GM21576 (cell line): ENCODE results near the gene ARHGEF17.

Experiments
- ATAC-seq: cut with Tn5 transposase; IDR thresholded peaks from one replicate; pipeline ENCODE4 v1.9.1; 2021; ENCODE audit warnings: mild to moderate bottlenecking, moderate library complexity; ENCODE audit not compliant: unreplicated experiment

ARHGEF17 gene

DNA sequence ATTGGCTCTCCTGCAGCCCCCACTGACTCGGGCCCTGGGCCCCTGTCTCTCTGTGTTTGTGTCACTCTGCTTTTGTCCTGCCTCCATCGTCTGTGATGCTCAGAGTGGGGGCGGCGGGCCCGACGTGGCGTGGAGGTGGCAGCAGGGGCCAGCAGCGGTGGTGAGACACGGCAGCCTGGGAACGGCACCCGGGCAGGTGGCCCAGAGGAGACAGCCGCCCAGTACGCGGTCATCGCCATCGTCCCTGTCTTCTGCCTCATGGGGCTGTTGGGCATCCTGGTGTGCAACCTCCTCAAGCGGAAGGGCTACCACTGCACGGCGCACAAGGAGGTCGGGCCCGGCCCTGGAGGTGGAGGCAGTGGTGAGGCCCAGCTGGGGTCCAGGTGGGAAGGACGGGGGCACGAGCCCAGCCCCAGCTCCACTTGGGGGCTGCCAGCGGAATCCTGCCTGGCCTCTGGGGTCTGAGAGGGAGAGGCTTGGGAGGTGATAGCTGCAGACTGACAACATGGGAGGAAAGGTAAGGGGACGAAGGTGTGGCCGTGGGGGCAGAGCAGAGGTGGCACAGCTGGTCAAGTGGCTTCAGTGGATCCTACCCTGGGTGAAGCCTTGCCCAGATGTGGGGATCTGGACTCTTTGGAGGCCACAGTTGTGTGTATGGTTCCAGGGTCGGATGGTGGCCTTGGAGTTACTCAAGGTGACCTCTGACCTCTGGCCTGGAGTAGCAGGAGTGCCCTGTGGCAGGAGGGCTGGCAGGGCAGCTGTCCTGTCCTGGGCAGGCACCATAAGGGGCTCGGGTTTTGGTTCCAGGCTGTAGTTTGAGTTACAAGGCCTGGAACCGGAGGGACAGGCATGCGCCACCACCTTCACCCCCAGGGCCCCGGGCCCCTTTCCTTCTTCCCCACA lies 84.3 kb downstream of the ARHGEF17 start:
- no peak for ATAC-seq

DNA sequence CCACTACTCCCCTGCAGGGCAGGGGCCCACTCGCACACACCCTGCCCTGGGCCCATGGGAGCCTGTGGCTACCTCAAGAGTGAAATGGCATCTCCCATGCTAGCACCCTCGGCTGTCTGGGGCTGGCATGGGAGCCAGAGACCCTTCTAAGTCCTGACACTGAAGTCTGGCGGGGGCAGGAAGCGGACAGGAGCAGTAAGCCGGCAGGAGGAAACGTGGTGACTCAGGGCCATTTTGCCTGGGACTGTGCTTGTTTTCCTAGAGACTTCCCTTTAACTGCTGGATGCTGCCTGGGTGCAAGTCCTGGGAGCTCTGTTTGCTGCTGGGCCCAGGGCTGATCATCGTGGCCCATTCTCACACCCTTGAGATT lies 84.9 kb downstream of the ARHGEF17 start:
- no peak for ATAC-seq

DNA sequence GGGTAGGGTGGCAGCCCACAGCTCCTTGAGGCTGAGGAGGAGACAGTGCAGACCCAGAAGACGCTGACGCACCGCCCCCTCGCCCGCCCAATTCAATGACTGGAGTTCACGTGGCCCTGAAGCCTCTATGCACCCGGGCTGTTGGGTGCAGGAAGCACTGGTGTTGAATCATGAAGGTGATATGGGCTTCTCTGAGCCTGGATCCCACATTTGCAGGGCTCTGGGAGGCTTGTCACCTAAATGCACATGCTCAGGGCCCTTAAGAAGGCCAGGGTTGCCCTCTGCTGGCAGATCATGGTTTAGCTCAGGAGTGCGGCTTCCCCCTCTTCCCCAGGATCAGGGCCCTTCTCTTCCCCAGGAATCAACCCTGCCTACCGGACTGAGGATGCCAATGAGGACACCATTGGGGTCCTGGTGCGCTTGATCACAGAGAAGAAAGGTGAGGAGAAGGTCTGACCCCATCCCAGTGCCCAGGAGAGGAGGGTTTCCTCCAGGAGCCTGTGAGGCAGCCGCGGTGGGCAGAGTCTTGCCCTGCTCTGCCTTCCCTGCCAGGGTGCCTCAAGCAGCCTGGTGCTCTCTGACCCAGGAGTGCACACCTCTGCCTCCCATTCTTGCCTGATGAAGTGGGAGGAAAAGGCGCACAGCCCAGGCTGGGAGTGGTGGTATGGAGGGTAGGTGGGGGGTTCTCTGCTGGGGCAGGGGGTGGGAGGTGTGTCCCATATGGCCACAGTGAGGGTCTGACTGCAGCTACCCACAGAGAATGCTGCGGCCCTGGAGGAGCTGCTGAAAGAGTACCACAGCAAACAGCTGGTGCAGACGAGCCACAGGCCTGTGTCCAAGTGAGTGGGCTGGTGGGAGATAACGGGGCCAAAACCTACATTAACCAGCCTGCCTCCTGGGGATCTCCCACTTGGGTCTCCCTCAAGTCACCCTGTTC lies 85.7 kb downstream of the ARHGEF17 start:
- ATAC-seq = no peak

DNA sequence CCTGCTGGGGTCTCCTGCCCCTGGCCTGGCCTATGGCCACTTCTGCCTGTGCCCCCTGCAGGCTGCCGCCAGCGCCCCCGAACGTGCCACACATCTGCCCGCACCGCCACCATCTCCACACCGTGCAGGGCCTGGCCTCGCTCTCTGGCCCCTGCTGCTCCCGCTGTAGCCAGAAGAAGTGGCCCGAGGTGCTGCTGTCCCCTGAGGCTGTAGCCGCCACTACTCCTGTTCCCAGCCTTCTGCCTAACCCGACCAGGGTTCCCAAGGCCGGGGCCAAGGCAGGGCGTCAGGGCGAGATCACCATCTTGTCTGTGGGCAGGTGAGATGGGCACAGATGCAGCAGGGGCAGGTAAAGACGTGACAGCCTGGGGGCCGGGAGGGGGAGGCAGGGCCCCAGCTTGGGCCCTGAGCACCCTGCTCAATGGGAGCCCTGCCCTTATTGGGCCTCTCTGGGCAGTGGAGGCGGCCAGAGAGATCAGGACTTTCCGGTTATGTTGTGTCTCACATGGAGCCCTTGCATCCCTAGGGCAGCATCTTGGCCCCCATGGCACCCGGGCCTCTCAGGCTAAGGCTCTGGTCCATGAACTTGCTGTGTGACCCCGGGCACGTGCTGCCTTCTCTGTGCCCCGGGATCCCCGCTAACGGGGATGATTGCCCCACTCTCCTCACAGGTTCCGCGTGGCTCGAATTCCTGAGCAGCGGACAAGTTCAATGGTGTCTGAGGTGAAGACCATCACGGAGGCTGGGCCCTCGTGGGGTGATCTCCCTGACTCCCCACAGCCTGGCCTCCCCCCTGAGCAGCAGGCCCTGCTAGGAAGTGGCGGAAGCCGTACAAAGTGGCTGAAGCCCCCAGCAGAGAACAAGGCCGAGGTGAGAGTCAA lies 86.6 kb downstream of the ARHGEF17 start:
- ATAC-seq = no peak

DNA sequence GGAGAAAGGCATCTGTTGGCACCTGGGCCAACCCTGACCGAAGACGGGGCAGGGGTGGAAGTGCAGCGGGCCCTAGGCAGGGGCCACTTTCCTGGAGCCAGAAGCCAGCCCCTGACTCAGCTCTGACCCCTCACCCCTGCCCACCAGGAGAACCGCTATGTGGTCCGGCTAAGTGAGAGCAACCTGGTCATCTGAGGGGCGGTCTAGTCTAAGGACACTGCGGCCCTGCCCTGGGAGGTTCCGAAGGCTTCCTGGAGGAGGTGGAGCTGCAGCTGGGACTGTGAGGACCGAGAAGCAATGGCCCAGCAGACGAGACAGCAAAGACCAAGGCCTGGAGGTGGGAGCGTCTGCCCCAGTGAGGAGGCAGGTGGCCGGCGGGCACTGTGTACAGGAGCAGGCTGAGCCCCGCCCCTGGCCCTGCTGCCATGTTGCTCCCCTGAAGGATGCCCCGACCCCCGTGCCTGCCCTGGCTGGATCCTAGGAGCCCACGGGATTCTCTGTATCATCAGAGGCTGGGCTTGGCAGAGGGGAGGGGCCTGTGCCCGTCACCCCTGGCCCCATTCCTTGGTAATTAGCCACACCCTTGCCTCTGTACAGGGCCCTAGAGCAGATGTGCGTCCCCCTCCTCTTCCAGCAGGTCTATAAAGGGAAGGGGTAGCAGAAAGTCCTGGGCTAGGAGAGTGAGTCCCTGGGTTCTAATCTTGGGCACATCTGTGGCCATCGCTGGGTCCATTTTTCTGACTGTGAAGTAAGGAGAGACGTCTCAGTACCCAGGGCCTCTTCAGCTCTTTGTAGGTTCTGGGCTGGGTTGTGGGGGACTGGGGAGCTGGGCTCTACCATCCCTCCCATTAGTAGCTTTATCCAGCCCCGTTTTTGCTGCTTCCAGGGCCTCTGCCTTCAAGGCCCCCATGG lies 87.5 kb downstream of the ARHGEF17 start:
- ATAC-seq = no peak

DNA sequence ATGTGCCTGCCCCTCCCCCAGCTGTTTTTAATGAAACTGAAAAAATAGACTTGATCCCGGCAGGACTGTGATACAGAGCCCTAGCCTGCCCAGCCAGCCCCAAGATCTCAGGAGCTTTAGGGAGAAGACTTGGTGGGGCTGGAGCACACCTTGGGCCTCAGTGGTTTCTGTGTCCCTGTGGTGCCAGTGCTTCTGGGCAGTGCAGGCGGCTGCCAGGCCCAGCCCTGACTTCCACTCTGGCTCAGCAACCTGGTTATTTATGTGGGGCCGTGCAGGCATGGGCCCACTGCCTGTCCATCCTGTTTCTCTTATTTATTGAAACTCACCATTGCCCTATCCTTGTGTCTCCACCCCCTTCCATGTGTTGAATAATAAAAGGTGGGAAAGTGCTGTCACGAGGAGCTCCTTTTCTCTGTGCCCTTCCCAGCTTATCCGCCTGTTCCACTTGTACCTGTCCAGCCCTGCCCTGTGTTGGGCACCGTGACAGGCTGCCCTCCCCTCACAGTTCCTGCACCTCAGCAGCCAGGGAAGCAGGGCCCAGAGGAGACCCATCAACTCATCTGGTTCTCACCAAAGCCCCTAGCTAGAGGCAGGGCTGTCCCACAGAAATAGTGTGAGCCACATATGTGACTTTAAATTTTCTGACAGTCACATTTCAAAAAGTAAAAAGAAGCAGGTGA lies 88.3 kb downstream of the ARHGEF17 start:
- ATAC-seq = no peak

DNA sequence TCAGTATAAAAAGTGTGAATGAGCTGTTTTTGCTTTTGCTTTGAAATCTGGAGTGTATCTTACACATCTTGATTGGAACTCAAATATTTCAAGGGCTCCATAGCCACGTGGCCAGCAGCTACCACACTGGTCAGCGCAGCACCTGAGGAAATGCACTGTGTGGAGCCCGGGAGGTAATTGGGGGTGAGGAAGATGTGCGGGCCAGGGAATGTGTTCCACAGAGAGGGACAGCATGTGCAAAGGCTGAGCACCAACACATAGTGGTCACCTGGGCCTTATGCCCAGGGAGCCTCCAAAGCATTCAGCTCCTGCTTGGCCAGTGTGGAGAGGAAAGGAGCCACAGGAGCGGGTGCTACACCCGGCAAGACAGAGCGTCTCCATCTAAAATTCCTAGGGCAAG lies 88.9 kb downstream of the ARHGEF17 start:
- no peak for ATAC-seq

DNA sequence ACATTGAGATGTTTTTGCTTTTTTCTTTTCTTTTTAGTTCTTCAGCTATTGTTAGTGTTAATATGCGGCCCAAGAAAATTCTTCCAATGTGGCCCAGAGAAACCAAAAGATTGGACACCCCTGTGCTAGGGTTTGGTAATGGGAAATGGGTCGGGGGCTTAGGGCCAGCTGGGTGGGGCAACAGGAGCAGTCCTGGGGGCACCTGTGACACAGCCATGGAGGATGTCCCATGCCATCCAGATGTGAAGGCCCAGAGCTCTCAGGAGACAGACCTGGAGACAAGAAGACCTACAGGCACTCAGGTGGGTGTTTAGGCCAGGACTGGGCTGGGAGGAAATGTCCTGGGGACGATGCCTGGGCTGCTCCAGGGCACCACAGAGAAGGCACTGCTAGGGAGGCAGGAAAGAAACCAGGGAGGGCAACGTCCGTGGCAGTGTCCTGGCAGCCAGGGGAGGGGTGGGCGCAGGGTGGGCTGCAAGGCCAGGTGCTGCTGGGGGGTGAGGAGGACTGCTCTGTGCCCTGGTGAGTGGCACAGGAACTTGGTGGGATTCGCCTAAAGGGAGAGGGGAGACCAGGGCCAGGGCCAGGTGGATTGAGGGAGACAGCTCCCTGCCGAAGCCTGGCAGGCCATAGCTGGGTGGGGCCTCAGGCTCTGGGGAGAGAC lies 89.5 kb downstream of the ARHGEF17 start:
- no peak for ATAC-seq

DNA sequence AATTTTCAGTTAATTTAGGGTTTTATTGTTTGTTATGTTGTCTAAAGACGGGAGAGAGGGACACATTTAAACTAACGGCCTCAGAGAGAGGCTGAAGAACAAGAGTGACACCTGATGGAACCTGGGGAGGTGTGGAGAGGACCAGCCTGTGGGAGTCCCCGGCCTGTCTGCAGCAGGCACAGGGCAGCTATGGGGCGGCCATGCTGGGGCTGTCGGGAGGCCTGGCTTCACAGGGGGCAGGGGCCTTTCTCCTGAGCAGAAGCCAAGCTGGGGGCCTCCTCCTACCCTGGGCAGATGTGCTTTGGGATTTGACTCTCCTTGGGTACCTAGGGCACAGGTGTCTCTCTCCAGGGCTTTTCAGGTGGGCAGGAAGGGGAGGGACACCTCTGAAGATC lies 90.1 kb downstream of the ARHGEF17 start:
- no peak for ATAC-seq

DNA sequence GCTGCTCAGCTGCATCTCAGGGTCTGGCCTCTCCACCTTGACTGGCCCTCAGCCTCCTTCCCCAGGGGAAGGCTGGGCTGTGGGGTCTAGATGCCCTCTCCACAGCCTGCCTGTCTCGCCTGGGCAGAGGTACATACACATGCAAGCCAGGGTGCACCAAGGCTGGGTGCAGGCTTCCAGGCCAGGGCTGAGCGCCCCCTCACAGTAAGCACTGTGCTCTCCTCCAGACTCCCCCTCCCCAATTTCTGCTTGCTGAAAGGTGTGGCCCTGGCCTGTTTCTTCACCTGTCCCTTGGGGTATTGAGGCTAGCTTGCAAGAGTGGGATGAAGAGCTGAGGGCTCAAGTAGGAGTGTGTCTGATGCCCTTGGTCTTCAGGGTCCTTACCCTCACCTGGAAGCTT lies 90.6 kb downstream of the ARHGEF17 start:
- ATAC-seq = no peak

DNA sequence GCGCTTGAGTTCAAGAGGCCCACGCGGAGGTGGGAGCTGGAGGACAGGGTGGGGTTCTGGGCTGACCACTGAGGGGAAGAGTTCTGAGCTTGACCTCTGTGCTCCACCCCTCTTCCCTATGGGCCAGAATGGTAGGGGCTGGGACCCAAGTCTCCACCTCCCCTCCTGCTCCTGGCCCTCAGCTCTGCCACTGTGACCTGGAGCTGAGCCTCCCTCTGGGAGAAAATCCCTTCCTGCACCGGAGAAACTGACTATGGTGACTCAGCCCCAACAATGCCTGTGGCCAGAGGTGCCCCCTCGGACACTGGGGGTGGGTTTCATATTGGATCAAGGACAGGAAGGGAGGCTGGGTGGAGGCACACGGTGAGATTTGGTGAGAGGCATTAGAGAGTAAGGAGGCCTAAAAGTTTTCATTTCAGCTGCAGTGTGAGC lies 91.1 kb downstream of the ARHGEF17 start:
- no peak for ATAC-seq

DNA sequence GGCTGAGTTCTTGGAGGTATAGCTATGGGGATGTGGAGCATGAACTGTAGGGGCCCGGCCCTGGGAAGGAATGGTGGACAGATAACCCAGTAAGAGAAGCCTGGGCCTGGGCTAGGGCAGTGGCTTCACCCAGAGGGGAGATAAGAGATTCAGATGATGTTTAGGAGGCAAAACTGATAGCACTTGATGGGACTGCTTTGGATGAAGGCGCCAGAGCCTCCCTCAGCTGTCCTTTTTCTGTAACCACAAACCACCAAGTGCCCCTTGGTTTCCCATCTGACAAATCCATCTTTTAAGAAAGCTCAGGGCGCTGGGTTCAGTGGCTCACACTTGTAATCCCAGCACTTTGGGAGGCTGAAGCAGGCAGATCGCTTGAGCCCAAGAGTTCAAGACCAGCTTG lies 91.6 kb downstream of the ARHGEF17 start:
- no peak for ATAC-seq

DNA sequence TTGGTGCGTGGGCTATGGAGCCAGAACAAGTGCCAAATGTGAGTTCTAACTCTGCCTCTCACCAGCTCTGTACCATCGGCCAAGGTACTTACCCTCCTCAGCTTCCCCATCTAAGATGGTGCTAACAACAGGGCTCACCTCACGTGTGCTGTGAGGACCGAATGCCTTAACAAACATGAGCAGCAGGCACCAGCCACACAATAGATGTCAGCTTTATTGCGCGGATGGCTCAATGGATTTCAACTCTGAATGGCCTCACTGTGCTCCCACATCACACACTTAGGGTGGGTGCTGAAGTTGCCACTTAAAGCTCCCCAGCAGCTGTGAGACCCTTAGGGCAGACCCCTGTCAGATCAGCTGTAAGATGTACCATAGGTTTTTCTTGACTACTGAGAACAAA lies 92.2 kb downstream of the ARHGEF17 start:
- ATAC-seq = no peak

DNA sequence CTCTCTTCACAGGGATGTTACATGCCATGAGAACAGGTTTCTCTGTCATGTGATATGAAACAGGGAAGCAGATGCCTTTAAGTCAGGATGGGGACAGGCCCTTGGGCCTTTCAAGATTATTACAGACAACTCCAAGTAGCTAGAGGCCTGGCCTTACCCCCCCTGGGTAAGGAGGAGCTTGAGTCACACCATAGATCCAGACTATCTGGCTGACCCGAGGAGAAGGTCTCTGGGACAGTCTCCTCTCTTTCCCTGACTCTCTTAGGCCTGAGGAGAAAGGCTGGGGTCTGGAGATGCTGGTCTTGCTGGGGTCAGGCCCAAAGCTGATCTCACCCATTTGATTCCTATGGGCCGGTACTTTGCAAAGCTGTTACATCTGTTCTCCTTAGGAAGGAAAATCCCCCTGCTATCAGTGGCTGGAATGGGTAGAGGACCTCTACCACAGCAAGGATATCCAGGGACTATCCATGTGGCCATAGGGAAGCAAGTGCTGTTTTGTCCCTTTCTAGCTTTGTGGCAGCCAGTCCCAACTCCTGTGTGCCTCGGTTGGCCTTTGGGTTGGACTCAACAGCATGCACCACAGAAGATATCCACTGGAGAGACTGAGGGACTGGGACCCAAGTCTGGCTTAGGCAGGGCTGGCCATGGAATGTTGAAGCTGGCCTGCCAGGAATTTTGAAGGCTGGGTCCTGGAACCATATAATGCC lies 93.3 kb downstream of the ARHGEF17 start:
- ATAC-seq = no peak

DNA sequence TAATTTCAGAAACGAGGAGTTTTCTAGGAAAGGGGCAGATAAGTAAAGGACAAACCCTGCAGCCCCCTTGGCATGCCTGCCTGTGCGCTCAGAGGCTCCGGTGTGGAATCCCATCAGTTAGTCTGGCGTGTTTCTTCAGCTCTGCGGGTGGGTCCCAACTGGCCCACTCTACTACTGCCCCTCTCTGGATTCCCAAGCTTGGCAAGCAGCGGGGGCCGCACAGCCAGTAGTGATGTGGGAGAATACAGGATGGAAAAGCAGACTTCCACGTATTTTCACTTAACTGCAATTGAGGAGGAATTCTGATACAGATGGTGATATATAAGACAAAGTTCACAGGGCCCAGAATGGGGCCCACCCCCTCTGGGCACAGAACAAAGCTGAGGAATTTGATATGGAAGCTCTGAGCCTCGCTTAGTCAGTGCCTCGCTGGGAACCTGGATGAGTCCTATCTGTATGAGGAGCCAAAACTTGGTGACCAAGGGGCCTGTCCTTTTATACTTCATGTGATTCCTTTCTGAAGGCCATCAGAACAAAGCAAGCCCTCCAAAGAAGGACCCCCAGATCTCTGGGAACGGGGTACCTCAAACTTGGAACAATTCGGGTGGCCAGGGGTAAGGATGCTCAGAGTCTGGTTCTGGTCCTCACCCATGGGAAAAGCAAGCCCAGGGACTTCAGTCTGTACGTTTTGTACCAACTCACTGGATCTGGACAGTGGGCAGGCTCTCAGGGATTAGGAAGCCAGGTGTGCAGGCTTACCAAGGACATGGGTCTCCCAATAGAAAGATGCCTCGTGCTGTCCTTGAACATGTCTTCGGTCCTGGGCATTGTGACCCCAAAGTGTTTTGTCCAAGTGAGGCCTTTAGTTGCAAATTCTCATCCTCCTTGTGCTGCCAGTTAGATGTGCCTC lies 94.1 kb downstream of the ARHGEF17 start:
- ATAC-seq = no peak

DNA sequence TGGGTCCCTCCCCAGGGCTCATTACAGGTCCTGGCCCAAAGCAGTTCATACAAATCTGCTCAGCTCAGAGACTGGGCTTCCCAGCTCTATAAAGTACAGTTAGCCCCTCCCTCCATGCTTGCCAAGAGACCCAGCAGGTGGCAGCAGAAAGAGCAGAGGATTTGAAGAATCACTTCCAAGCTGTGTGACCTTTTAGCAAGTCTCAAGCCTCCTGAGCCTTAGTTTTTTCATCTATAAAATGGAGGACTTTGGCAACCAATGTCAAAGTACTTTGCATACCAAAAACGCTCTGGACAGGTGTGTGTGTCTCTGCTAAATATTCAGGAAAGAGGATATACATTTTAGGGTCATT lies 94.7 kb downstream of the ARHGEF17 start:
- no peak for ATAC-seq

DNA sequence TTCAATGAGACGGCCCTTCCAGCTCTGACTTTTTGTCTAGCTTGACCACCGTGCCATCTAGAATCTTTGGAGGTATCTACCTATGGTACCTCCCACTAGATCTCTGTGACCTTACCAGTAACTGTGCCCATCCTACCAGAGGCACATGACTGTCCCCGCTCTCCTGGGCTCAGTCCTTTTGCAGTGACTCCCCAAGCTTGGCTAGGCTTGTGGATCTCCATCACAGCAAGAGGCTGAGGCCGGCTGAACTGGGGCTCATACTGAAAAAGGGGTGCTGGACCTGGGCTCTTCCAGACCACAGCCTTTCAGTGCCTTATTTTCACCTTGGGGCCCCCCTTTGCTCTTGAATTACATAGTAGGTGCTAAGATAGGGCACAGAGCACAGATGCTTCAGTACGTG lies 95.5 kb downstream of the ARHGEF17 start:
- no peak for ATAC-seq
